GM10248 (cell line): ENCODE measurements around the gene NKAIN4.

ENCODE experiments used
- CTCF ChIA-PET: fragments of 300-600 bp; sonication (Branson Sonifier 250); formaldehyde crosslinking; extraction: SDS; loops from one replicate; lab custom pipeline; 2021; ENCODE audit warnings: antibody characterized with exemption; lab: Yijun Ruan, JAX
- POLR2A ChIA-PET: fragments of 350-650 bp; sonication (Branson Sonifier 250); formaldehyde crosslinking; extraction: SDS; loops from one replicate; lab custom pipeline; 2020; ENCODE audit warnings: antibody characterized with exemption; lab: Yijun Ruan, JAX
- DNase-seq: peaks from one replicate; pipeline ENCODE4 v3.0.0; 2012; ENCODE audit errors: extremely low spot score
- TF ChIP-seq, protein P1 (sequence below): IDR thresholded peaks from 2 replicates; pipeline ENCODE4 v1.5.1; 2012; ENCODE audit warnings: mild to moderate bottlenecking, low read depth; ENCODE audit errors: extremely low read depth, missing control alignments, control extremely low read depth

The NKAIN4 gene

DNA sequence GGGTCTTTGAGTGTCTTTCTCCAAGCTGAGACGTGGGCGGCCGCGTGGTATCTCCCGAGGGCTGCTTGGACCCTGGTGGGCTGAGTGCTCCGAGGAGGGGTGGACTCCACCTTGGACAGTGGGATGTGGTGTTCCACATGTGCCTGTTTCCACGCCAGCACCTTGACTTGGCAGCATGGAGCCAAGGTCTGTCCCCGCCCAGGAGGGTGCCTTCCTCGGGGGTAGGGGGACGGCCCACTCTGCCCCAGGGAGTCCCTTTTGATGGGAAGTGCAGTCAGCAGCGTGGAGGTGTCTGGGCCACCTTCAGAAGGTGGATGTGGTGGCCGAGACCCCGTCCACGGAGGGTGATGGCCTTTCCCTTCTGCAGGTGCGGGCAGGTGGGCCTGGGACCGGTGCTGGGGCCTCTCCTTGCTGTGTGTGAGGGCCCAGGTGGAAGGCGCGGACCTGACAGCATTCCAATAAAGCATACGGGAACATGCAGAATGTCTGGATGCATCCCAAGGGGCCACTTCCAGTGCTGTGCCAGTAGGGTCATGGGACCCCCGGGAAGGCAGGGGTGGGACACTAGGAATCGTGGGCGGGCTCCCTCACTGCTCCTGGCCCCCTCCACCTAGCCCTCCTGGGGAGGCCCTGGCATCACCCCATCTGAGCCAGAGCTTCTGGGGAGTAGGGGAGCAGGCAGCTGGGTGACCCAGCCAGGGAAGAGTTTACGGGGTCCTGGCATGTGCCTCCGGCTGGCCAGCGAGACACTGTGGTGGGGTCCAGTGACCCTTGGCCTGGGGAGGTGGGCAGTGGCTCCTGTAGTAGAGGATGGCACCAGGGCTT lies 35.3 kb upstream of the NKAIN4 start:
- ChIA-PET CTCF (interaction anchor here (1.0 to 1.8 kb wide), 3 partner anchors 8 to 234 kb away, joined by 3 to 9 read pairs (median 4); no protein-coding TSS in a partner anchor), POLR2A (no interaction called here)
- DNase-seq, result no peak
- TF ChIP-seq, protein P1, sequence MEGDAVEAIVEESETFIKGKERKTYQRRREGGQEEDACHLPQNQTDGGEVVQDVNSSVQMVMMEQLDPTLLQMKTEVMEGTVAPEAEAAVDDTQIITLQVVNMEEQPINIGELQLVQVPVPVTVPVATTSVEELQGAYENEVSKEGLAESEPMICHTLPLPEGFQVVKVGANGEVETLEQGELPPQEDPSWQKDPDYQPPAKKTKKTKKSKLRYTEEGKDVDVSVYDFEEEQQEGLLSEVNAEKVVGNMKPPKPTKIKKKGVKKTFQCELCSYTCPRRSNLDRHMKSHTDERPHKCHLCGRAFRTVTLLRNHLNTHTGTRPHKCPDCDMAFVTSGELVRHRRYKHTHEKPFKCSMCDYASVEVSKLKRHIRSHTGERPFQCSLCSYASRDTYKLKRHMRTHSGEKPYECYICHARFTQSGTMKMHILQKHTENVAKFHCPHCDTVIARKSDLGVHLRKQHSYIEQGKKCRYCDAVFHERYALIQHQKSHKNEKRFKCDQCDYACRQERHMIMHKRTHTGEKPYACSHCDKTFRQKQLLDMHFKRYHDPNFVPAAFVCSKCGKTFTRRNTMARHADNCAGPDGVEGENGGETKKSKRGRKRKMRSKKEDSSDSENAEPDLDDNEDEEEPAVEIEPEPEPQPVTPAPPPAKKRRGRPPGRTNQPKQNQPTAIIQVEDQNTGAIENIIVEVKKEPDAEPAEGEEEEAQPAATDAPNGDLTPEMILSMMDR, result no peak

DNA sequence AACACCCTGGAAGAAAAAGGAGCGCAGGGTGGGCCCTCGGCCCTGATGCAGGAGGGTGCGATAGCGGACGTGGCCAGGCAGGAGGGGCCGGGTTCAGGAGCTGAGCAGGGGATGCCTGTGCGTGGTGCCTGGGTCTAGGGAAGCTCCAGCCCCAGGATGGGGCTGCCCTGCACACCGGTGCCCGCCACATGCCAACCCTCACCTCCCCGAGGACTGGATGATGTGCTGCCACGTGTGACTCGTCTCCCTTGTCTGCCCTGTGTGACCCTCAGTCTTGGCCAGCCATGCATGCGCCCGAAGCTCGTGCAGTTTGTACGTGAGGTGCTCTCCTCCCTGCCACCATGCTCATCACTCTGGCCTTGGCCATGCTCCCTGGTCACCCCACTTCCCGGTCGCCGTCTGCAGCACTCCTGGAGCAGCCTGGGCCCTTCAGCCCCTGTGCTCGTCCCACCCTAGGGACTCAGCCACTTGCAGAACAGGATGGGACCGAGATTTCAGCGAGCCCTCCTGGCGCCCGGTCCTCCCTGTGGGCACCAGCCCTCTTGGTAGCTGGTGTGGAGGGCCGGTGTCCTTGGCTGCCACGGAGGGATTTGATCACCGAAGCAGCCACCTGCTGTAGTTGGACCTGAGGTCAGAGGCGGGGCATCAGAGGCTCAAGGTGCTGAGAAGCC lies 34.5 kb upstream of the NKAIN4 start:
- TF ChIP-seq, protein P1, result no peak
- DNase-seq, result no peak
- CTCF ChIA-PET, result no interaction called here
- POLR2A ChIA-PET, result no interaction called here

DNA sequence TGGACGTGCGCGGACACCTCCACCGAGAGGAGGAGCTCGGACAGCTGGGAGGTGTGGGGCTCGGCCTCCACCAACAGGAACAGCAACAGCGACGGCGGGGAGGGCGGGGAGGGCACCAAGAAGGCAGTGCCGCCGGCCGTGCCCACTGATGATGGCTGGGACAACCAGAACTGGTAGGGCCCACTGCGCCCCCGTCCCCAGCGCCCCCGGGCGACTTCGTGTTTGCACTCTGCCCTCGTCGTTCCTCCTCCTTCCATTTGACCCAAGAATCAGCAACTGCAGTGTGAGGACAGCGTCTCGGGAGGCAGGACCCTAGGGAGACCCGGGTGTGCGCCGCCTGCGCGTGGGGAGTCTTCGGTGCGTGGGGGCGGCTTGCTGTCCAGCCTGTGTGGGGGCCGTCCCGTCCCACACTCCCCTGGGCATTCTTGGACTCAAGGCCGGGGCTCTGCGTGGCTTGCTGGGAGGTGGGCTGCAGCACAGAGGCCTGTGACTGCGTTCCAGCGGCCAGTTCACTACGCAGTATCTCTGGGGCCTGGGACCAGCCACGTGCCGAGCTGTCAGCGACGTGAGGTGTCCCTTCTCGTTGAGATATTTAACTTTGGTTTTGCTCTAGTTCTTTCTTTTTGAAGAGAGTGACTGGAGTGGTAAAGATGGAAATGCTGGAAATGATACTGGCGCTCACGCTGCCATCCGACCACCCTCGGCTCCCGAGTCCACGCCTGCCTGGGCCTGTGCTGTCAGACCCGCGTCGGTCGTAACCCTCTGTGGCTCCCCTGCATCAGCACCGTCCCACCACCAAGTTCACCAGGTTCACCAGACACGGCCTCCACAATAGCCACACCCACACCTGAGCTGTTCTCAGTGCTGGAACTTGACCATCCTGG lies 33.7 kb upstream of the NKAIN4 start:
- ChIA-PET CTCF (interaction anchor here (1.7 kb wide), 1 partner anchor 65 kb away, joined by 6 read pairs; no protein-coding TSS in a partner anchor), POLR2A (no interaction called here)
- TF ChIP-seq, protein P1, result no peak
- DNase-seq, result no peak

DNA sequence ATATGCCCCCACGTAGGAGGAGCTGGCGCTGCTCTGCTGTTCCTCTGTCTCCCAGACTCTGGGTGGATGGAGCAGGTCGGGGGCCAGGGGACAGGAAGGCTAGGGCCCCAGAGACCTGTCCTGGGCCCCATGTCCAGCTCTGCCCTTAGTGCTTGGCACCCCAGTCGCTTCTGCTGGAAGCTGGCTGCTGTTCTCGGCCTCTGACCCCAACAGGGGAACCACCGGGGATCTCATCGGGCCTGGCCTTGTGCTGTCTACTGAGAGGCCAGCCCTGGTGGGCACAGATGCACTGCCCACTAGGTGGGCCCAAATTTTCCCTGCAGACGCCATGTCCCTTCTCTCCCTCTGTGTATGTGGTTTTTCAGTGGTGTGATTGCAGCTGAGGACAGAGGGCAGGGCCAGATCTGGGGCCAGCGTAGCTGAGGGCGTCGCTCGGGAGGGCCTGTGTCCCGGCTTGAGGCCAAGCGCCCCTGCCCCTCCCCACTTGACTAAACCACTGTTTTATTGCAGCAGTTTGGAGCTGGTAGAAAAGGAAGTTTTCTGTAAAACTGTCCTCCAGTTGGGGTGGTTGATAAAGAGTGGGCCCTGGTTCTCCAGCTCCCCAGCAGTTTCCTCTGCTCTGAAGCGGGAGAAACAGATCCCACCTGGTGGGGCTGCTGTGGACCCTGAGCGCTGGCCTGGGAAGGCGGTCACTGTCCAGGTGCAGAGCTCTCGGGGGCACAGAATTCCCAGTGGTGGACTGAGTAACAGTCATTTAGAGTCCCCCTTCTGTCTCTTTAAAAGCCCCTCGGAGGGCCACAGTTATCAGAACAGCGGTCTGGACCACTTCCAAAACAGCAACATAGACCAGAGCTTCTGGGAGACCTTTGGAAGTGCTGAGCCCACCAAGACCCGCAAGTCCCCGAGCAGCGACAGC lies 32.8 kb upstream of the NKAIN4 start:
- no peak for DNase-seq
- ChIA-PET CTCF (interaction anchor here (1.2 to 1.7 kb wide), 2 partner anchors 8 to 64 kb away, joined by 4 to 6 read pairs; no protein-coding TSS in a partner anchor), POLR2A (no interaction called here)
- TF ChIP-seq, protein P1, result no peak

DNA sequence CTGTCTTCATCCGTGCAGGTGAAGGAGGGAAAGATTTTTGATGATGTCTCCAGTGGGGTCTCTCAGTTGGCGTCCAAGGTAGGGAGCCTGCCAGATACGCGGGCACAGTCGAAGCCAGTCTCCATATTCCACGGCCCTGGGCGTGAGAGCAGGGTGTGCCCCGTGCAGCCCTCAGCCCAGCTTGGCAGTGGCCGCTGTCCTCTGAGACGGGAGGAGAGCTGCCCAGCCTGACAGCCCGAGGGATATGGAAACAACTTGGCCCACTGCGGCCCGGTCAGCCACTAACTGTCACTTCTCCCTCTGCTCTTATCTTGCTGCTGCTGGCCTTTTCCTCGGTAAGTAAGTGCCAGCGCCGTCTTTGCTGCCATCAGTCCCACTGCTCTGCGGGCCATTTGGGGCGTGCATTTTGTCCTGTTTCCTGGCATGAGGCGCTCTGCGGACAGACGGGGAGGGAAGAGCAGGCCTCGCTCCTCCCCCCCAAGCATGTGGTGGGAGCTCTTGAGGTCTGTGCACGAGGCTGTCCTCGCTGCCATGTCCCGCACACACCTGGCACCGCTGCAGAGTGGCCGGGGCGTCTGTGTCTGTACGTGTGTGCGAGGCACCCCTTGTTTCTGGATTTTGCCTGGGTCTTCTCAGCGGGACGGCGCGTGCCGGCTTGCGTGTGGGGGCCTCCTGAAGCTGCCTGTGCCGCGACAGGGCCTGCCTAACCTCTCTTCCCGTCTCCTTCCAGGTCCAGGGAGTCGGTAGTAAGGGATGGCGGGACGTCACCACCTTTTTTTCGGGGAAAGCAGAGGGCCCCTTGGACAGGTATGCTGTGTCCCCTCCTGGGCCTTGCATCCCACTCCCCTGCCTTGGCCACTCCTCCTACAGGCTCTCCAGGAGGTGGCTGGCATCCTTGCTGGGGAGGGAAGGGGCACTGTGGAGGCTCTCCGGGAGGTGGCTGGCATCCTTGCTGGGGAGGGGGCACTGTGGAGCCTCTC lies 31.7 kb upstream of the NKAIN4 start:
- no peak for DNase-seq
- ChIA-PET POLR2A (no interaction called here), CTCF (interaction anchor here (1.2 to 1.7 kb wide), 2 partner anchors 9 to 63 kb away, joined by 4 to 6 read pairs; no protein-coding TSS in a partner anchor)
- TF ChIP-seq, protein P1, result no peak
